ACHN (cell line): ENCODE data around the gene GALNT15.

ENCODE experiments used
- DNase-seq: peaks from one replicate; pipeline ENCODE4 v3.0.0-alpha.2; 2015
- in situ Hi-C: cut with HindIII; loops from 2 replicates; pipeline ENCODE4 v1.10.0; 2017; ENCODE audit warnings: low sequenced_read_pairs, low pct_ligation_motif_present, low pct_unique_long_range_greater_than_20kb

GALNT15 gene

DNA sequence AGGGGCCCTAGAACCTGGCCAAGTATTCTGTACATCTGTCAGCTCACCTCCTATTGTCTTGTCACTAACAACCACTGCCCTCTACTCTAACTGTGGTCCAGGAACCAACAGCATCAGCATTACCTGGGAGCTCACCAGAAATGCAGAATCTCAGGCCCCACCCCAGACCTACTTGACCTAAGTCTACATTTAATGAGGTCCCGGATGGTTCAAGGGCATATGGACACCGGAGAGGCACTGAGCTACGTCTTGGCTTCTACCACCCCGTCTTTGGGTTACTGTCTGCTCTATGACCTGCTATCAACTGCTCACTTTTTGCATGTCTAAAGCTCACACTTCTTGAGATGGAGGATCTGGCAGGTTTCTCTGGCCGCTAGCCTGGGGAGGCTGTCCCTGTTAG lies 8.1 kb downstream of the GALNT15 start:
- DNase-seq, result no peak
- in situ Hi-C loops, result no loop called here

DNA sequence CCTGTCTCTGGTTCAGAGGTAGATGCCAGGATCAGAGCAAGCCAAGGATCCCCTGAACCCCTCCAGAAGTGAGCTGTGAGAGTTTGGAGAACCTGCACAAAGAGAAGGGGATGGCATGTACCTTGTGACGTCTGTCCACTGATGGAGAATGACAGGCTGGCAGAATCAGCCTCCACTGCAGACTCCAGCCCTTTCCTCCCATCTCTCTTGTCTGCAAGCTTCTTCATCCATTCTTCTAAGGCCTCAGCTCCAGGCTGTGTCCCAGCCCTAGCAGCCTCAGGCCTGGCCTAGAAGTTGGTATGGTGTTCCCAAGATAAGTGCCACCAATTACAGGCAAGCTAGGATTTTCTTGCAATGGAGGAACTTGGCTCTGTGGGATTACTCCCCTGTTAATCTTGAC lies 8.6 kb downstream of the GALNT15 start:
- in situ Hi-C loops, result no loop called here
- no peak for DNase-seq

DNA sequence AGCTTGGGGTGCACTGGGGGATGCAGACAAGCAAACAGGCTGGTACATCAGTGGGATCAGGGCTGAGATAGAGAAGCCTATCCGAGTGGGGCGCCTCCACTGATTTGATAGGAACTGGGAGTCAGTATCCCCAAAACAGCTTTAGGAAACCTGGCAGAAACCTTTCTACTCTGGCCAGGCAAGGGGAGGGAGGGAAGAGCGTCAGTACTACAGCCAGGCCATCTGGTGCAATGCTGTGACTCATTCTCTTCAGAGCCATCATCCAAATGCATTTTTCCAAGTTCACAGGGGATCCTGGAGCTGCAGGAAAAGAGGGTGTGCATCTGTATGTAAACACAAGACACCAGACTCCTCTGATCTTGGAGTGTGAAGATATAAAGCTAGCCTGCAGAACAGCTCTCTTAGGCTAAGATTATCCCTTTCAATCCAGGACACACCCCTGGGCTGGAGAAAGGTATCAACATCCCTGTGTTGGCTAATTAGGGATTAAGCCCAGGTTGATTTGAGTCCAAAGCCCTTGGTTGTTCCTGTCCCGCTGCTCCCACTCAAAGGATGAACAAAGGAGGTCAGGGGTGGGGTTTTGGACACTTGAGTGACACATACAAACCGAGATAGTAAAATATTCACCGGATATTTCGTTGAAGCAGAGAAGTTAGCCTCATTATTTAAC lies 9.3 kb downstream of the GALNT15 start:
- peak; percentile 2 for DNase-seq
- in situ Hi-C loops, result no loop called here

DNA sequence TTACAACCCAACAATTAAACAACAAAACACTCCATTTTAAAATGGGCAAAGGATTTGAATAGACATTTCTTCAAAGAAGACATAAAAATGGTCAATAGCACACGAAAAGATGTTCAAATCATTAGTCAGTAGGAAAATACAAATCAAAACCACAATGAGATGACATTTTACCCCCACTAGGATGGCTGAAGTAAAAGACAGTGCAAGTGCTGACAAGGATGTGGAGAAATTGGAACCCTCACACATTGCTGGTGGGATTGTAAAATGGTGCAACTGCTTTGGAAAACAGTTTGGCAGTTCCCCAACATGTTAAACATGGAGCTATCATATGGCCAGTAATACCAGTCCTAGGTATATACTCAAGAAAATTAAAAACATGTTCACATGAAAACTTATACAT lies 11.6 kb downstream of the GALNT15 start:
- in situ Hi-C loops, result no loop called here
- DNase-seq, result no peak

DNA sequence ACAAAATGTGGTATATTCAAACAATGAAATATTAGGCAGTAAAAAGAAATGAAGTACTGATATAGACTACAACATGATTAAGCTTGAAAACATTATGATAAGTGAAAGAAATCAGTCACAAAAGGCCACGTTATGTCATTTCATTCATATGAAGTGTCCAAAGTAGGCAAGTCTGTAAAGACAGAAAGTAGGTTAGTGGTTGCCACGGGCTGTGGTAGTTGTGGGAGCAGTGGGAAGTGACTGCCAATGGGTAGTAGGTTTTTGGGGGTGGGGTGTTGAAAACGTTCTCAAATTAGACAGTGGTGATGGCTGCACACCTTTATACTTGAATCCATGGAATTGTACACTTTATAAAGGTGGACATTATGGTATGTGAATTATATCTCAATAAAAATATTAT lies 12.1 kb downstream of the GALNT15 start:
- no peak for DNase-seq
- in situ Hi-C loops, result no loop called here

DNA sequence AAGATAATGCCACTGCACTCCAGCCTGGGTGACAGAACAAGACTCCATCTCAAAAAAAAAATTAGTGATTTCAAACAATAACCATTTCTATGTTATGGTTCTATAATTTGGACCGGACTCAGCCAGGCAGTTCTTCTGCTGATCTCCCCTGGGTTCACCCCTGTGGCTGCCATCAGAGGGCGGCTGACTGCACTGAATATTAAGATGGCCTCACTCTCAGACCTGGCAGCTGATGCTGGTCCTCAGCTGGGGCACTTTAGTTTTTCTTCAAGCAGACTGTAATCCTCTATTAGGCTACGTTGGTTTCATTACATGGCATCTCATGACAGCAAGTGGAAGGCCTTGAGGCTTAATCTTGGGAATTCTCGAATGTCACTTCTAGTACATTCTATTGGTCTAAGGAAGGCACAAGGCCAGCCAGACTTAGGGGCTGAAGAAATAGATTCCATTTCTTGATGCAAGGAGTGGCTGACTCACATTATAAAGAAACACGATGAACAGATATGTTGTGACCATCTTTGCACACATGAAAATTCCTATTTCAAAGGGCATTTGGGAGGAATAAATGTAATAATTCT lies 12.8 kb downstream of the GALNT15 start:
- in situ Hi-C loops, result no loop called here
- no peak for DNase-seq

DNA sequence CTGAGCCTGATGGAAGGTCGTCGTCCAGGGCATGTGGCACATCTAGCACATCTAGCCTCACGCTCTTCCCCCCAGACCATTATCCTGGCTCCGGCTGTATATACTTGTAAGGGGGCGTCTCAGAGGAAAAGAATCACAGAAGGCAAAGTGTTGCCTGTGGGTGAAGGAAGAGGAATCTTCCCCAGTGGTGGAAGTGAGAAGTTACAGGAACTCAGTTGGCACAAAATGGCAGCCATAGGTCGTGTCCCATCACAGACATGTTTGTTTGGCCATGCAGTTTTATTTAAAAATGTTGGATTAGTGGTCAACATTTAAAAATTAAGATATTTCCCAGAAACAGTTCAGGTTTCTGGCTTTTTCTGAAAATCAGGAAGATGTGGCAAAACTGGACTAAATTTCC lies 13.6 kb downstream of the GALNT15 start:
- in situ Hi-C loops, result no loop called here
- no peak for DNase-seq

DNA sequence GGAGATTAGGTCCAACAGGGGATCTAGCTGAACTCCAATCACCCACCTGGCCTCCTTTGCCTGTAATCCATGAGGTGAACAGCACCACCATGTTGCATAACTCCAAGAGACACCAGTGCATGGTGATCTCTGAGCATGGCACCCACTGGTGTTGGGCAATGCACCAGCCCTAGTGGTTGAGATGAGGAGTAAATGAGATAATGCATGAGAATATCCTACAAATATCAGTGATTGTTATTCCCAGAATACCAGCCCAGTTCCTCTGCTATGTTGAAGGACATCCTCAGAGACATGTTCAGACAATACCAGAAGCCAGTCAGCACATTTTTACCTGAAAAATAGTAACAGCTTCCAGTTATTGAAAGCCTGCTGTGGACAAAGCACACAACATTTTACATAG lies 14.7 kb downstream of the GALNT15 start:
- in situ Hi-C loops, result no loop called here

DNA sequence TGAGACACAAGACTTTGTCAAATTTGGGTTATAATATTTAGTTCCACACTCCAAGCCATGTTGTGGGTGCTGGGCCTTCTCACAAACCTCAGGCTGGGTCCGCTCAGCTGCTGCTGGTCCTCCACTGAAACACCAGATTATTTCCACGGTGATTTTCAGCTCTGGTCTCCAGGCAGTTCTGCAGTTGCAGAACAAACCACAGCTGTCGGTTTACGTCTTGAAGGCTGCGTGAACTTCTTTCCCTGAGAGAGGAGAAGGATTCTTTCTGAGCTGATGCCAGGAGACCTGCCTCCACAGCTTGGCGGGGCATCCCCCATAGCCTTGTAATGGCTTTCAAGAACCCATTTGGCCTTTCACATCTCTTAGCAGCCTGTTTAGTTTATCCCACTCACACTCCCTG lies 16.2 kb downstream of the GALNT15 start:
- in situ Hi-C loops, result no loop called here
- no peak for DNase-seq

More for the DNA sequence above, 14.7 kb downstream of the GALNT15 start:
- DNase-seq, result no peak

DNA sequence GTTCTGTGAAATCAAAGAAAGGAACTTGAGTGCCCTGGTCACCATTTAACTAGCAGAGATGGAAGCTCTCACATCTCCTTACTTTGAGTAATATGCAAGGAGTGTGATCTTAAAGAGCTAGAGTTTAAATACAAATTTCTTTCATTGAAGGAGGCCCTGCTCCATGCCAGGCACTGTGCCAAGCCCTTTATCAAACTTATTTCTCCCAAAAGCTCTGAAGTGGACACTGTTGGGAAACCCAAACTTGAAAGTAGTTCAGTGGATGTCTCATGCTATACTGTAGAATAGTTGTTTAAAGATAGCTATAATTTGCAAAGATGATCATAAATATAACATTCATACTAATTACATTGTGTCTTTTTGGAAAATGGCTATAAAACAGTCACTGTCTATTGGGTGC lies 17.1 kb downstream of the GALNT15 start:
- in situ Hi-C loops, result no loop called here

DNA sequence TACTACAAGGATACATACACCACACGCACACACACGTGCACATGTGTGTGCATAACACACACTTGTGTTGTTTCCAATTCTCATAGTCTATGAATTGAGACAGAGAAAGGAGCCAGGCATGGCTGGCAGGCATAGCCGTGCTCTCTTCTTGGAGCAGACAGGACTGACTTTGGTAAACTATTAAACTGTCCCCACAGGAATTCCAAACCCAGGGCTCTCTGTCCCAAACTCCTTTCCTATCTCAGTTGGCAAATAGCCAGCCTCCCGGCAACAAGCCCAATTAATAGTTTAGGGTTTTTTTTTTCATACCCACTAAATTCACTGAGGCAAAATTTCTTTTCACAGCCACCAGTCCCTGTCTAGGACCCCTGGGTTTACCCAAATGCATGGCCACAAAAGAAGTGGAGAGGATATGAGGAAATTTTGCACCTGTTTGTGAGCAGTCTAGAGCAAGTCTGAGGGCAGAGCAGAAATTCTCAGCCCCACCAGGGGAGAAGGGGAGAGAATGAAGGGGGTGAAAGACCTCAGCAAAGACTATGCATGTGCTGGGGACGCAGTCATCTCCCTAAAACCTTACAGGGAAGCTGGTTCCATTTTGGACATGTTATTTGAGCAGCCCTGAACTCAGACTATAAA lies 17.8 kb downstream of the GALNT15 start:
- in situ Hi-C loops, result no loop called here
- no peak for DNase-seq

More for the DNA sequence above, 17.1 kb downstream of the GALNT15 start:
- no peak for DNase-seq

DNA sequence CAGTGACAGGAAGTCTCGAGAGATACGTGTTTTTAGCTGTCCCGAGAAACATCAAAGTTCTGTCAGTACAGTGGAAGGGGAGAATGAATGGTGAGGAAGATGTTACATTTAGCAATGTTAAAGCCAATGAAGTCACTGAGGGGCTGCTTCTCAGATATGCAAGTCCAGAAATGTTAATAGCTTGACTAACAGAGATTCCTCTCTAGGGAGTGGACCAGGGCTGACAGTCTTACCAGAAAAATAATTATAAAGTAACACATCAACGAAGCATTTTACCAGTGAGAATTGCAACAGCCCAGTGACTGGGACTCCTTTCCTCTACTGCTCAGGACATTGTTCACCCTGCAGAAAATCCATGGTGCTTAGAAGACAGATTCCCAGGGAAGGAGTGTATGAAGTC lies 23.9 kb downstream of the GALNT15 start:
- no peak for DNase-seq
- in situ Hi-C loops, result no loop called here

DNA sequence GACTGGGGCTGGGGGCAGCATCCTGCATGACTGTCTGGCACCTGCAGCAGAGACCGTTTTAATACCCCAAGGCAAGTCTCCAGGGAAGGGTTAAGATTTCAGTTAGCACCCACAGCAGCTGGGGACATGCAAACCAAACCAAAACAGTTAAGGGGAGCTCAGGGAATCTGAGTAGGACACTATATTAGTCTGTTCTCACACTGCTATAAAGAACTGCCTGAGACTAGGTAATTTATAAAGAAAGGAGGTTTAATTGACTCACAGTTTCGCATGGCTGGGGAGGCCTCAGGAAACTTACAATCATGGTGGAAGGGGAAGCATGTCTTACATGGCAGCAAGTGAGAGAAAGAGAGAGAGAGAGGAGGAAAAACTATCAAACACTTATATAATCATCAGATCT lies 25.3 kb downstream of the GALNT15 start:
- in situ Hi-C loops, result no loop called here
- no peak for DNase-seq

DNA sequence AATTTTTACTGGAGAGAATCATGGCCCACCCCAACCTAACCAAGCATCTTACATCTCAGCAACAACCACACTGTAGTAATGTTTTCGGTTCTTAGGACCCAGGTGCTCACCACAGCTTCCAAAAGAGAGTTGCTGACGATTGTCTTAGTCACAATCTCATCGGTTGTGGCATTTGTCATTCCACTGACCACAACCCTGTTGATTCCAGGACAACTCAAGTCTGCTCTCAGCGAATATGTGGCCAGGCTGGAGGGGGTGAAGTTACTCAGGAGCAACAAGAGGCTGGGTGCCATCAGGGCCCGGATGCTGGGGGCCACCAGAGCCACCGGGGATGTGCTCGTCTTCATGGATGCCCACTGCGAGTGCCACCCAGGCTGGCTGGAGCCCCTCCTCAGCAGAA lies 25.9 kb downstream of the GALNT15 start:
- no peak for DNase-seq
- in situ Hi-C loops, result no loop called here

DNA sequence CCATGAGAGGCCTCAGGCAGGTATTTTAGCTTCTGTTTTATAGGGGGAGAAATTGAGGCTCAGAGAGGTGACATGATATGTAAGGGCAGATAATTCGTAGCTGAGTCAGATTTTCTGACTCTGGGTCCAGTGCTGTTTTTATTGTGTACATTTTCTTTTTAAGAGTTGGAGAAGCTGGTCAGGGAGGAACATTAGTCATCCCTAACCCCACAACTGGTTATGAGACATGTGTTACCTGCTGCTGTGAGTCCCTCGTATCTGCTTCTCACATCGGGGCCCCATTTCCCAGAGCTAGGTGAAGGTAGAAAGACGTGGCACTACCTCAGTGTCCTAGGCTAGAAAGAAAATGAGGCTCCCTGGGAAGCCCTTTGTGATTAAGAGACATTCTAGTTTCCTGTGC lies 28.6 kb downstream of the GALNT15 start:
- in situ Hi-C loops, result no loop called here
- no peak for DNase-seq

DNA sequence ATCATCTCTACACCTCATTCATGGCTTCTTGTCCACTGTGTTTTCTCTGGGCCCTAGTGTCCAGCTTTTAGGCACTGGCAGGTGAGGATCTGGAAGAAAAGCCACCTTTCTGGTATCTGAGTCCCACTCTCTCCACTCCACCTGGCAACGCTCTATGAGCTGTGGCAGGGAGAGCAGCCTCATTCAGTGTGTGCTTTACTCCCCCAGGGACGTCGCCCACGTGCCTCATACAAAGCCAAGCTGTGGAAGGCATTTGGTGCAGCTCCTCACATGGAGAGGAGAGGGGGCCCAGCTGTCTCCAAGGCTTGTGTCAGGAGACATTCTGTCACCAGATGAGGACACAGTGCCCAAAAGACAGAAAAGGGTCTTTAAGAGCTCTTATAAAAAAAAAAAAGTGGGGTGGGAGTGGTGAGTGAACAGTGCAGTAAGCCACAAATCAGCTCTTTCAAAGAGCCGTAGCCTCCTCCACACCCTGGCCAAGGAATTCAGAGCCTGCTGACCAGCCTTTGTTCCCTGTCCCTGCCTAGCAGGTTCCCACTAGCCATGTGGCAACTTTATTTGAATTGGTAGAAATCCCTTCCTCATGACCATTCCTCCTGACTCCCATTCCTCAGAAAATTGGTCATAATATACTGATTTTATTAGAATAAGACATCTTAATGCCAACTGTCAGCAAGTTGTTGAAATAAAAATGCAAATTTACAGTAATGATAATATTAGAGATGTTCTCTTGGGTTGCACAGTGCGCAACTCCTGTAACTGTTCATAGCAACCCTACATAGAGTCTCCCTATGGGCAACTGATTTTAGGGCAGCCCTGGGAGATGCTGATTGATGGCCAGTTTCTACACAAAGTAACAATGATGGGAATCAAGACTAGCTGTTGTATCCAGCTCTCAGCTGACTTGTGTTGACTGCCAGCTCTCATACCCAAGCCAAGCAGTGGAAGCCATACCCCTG lies 29.5 kb downstream of the GALNT15 start:
- no peak for DNase-seq
- in situ Hi-C loops, result no loop called here

DNA sequence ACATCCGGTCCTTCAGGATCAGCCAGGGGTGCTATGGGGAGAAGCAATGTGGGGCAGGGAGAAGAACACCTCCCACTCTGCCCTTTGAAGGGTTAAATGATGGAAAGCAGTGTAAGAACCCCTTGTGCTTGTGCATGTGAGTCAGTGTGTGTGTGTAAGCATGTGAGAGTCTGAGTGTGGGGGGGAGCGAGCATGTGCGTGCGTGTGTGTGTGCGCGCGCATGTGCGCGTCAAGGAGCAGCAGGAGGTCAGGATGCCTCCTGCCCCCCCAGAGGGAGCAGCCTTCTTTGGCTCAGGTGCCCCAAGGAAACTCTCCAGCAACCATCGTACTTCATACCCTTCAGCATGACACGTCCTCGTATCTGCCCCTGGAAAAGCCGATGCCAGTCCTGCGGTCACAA lies 30.3 kb downstream of the GALNT15 start:
- in situ Hi-C loops, result no loop called here
- no peak for DNase-seq

DNA sequence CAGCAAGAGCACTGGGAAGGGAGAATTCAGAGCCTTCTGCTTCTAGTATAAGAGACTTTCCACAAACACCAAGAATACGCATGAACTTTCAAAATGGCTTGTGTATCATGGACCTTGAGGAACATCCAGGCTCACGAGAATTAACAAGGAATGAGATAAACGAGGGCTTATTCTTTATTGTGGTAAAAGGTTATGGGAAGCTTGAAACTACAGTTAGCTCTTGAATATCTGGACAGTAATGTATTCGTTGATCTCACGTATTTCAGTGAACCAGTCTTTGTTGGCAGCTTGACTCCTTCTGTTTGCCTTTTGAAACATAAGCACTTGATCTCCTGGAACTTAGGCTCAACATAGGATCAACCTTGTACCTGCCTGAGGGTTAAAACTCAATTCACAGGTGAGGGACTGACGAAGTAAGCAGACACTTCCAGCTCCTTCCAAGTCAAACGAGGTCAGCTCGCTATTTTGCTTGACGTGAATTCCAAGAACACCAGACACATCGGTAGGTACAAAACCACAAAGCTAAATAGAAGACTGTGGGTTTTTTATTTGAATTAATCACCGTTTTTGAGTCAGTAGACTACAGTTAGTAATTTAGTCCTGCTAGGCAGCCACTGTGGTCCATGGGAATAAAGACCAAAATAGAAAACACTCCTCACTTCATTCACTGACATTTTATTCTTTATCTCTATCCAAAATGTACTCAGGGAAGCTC lies 30.8 kb downstream of the GALNT15 start:
- in situ Hi-C loops, result no loop called here
- DNase-seq, result no peak

DNA sequence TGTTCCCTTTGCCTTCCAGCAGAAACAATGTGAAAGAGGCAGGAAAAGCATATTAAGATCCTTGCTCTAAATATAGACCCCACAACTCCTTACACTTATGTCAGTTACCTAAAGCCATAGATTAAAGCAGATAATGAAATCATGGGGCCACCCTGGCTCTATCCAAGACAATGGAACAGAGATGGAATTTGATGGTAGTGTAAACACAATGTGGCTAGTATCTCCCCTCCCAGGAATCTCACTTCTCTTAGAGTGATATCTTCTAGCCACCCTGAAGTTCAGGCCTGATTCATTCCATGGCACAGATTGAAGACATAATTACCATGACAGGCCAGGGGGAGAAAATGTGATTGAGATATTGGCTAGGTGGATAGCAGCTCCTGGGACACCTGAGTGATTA lies 32.6 kb downstream of the GALNT15 start:
- in situ Hi-C loops, result no loop called here
- no peak for DNase-seq
